ENCODE data around the gene DHCR24.

DNA sequence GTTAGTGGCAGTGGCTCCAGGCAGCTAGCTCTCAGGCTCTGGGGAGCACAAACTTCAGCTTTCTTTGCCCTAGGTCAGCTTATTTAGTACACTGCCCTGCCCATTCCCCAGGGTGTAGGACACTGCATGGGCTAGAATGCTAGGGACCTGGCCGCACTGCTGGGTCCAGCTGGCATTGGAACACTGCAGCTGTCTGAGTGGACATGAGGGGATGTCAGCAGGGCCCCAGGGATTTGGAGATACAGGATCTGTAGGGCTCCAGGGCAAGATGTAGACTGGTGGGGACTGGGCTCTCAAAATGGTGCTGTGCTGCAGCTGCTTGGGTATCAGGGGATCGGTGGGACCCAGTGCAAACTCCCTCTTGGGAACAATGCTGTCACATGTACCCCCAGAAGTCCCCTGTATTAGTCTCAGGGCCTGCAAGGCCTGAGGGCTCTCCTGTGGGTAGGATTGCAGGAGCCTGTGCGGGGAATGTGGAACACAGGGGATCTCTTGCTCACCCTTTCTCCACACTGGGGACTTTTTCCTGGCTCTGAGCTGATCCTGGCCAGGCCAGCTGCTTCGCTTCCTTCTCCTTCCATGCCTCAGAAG lies 60.7 kb downstream of the DHCR24 start:
- TF ChIP-seq POLR2A (IDR thresholded peaks at IDR 0.05; ENCODE audit: low read length) (no peak), GATA1 (IDR thresholded peaks at IDR 0.05; ENCODE audit: low read depth, low read length) (no peak)

Data from erythroblast (primary cell).